Measurements from ENCODE around the gene FAM117A.

FAM117A gene, protein sequence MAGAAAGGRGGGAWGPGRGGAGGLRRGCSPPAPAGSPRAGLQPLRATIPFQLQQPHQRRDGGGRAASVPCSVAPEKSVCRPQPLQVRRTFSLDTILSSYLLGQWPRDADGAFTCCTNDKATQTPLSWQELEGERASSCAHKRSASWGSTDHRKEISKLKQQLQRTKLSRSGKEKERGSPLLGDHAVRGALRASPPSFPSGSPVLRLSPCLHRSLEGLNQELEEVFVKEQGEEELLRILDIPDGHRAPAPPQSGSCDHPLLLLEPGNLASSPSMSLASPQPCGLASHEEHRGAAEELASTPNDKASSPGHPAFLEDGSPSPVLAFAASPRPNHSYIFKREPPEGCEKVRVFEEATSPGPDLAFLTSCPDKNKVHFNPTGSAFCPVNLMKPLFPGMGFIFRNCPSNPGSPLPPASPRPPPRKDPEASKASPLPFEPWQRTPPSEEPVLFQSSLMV

DNA sequence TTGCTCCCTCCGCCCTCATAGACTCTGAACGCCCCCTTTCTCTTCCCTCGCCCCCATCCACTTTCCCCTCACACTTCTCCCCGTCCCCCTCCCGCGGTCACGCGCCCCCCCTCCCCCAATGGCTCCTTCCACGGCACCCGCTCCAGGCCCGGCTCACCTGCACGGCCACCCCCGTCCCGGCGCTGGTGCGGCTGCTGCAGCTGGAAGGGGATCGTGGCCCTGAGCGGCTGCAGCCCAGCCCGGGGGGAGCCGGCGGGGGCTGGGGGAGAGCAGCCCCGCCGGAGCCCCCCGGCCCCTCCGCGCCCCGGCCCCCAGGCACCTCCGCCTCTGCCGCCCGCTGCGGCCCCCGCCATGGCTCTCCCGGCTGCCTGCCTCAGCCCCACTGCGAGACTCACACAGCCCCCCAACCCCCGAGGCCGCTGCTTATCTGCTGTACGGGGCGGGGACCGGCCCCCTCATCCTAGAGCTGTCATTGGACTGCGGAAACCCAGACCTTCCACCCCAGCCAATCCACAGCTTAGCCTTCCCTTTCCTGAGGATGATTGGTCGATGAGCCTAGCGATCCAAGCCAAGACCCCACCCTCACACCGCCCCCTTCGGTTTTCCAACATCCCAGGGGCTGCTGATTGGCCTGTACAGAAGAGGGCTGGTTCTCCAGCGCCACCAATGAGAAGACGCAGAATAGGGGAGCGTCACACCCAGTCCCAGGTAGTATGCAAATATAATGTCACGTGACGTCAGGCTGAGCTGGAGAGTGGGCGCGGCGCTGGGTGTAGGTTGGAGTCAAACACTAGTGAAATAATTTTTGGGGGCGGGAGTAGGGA lies at the start of gene FAM117A:
Gene FAM117A, minus strand, starts transcription at position 397 of the 824 bp plus-strand sequence. Its CDS starts 44 bp downstream, at position 353.
- peak; percentile 99 for DNase-seq (ENCODE audit: low spot score)

- no peak for DNase-seq (ENCODE audit: low spot score)
Observed at GRCh38 chr17:49809056-49809455, 45.1 kb upstream of the FAM117A start.

DNA sequence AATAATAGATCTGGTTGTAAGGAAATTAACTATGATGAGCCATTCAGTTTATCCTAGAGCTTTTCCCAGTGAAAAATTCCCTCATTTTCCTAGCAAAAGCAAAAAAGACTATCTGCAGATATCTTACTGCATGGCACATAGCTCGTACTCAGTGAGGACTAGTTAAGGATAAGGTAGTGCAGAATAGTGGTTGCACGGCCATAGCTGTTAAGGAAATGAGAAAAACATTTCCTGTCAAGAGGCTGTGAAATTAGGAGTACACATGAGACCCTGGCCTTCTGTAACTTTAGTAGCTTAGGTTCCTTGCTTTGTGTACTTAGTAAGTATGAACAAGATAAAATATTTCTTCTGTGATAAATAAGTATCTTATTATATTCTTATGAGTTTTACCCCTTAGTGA lies 34.8 kb upstream of the FAM117A start:
- no peak for DNase-seq (ENCODE audit: low spot score)

DNA sequence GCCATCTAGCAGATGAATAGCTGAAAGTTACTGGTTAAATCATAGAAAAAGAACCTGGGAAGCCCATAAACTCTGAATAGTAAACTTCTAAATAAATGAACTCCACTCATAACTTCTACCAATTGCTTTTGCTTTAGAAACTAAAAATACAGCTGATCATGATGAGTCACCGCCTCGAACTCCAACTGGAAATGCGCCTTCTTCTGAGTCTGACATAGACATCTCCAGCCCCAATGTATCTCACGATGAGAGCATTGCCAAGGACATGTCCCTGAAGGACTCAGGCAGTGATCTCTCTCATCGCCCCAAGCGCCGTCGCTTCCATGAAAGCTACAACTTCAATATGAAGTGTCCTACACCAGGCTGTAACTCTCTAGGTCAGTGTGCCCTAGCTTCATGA lies 34.3 kb upstream of the FAM117A start:
- no peak for DNase-seq (ENCODE audit: low spot score)

- no peak for DNase-seq (ENCODE audit: low spot score)
Observed at GRCh38 chr17:49795372-49795771, 31.4 kb upstream of the FAM117A start.

- DNase-seq (ENCODE audit: low spot score): no peak
Observed at GRCh38 chr17:49793309-49793708, 29.4 kb upstream of the FAM117A start.

DNA sequence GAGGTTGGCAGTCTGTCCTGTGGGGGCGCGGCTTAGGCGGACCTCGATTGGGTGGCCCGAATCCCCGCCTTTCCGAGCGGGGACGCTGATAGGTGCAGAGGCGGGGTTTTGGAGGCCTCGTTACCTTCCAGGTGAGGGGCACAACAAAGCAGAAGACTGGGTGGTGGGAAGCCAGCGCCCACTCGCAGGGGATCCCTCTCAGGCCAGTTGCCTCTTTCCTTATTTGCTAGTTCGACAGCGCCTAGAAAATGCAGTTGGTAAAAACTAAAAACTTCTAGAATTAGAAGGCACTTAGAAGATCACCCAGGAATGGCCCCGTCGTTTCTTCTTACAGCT lies 25.3 kb upstream of the FAM117A start:
- no peak for DNase-seq (ENCODE audit: low spot score)

- DNase-seq (ENCODE audit: low spot score): peak; percentile 99
Observed at GRCh38 chr17:49788478-49789242, 24.7 kb upstream of the FAM117A start, which contains the start of gene KAT7. TSS of gene KAT7 (plus strand) at chr17:49788681. CDS start at chr17:49788835, 154 bp downstream.

DNA sequence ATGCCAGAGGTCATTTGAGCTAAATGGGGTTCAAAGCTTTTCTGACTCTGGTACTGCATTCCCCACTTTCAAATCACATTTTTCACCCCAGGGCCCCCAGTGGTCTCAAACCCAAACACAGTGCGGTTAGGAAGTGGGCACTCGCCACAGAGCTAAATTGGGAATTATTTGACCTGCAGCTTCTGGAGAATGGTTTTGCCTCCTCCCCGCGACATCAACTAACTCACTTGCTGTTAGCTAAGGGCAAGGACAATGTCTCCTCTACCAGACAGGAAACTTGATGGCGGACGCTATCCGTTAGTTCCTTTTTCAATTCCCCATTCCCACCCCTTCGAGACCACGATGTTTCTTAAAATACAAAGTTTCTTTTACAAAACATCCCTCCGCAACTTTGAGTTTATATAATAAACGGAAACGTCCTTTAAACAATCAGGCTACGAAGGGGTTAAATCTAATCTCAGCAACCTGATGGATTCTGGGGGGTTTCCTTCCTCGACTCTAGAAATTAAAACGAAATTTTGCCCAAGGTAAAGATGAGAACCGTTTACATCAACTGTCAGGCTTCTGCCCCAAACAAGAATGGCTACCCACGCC lies 24.1 kb upstream of the FAM117A start:
- DNase-seq (ENCODE audit: low spot score): no peak

- no peak for DNase-seq (ENCODE audit: low spot score)
Observed at GRCh38 chr17:49784636-49785035, 20.7 kb upstream of the FAM117A start.

- no peak for DNase-seq (ENCODE audit: low spot score)
Observed at GRCh38 chr17:49783791-49784190, 19.9 kb upstream of the FAM117A start.

GRCh38 chr17:49783071-49783715 lies 19.3 kb upstream of the FAM117A start:
- DNase-seq (ENCODE audit: low spot score): no peak

- DNase-seq (ENCODE audit: low spot score): peak; percentile 50
Observed at GRCh38 chr17:49779739-49780231, 15.9 kb upstream of the FAM117A start.

GRCh38 chr17:49779156-49779738 lies 15.3 kb upstream of the FAM117A start:
- DNase-seq (ENCODE audit: low spot score): no peak

DNA sequence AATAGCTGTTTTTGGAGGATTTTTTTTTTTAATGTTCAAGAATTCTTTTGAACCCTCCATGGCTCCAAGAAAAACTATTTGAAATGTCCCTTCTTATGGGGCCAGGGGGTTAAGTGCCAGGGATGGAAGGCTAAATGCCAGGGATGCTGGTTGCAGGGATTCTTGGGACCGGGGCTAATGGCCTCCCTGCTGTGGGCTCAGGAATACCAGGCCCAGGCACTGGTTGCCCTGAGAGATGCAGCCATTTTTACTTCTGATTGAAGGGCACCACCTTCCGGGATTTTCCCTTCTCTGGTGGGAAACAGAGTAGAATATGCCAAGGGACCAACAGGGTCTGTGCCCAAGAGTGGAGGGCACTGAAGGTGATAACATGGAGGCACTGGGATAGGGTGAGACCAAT lies 13.6 kb upstream of the FAM117A start:
- DNase-seq (ENCODE audit: low spot score): no peak

DNA sequence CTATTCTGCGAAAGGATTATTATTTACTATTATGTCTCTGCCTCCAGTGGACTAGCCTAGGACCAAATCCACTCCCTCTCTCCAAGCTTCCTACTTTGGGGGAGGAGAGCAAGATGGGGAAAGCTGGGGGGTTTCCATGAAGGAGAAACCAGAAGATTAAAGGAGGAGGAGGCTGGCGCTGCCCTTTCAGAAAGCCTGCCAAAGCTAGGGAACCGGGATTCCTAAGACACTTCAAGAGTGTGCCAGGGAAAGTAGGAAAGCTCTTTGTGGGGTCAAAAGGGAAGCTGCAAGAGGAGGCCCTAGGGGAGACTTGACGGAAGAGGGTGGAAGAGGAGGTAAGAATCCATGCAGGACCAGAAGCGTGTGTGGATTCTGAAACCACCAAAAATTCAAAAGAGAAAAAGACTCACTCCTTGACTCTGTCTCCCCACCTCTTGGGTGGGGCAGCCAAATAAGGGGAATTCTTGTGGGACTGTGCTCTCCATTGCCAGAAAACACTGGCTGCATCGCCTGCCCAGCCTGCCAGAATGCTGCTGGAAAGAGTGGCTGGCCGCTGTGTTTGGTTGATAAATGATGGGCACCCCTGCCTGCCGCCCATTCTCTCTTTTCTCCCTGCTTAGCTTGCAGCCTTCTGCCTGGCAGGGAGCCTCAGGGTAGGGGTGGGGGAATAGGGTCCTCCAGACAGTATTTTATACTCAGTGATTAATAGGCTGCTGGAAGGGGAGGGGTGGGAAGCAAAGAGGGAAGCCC lies 12.8 kb upstream of the FAM117A start:
- no peak for DNase-seq (ENCODE audit: low spot score)

DNA sequence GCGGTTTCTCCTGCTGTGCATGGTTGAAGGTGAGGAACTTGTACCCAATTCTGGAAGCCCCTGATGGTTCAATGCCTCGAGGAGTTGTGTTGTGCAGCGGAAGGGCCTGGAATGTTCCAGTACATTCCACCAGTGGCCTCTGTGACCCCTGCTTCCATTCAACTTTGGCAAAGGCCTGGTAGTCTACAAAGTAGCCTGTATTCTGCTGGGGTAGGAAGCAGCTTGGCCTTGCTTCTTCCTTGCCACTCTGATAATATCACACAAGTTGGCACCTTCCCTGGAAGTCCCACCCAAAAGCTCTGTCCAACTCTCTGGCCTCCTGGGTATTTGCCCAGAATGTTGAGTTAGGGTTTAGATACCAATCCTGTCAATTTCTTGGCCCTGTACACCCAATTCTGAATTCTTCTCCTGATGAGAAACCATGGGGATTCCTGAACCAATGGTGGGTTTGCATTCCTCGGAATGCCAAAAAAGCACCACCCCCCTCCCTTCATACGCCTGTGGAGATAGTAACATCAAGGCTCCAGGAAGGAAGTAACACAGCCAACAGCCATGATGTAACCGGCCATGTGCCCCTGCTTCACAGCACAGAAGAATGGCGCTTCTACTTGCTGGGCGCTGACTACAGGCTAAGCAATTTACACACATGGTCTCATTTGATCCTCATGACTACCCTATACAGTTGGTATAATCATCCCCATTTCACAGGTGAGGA lies 11.8 kb upstream of the FAM117A start:
- DNase-seq (ENCODE audit: low spot score): no peak

DNA sequence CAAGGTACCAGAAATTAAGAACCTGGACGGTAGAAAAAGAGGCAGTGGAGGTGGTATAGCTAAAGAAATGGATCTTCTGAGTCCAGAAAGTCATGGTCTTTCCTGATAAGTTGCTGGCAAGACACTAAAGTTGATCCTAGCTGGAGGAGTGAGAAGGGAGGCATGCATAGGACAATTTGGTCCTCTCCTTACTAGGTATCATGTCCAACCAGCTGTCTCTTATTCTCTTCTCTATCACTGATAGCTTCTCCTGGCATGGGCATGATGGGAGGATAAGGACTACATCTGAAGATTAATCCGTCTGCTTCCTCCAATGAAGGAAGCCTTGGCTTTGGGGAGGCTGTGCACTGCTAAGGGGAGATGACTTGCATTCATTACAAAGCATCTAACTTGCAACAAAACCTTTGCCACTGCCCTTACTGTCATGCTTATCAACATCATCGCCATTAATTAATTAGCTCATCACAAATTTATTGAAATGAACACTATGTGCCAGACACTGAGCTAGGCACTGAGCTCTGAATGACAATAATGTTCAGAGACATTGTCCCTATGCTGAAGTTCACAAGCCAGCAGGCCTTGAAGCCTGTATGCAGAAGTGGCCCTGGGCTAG lies 3.1 kb upstream of the FAM117A start:
- DNase-seq (ENCODE audit: low spot score): no peak

Data from CD4-positive, alpha-beta T cell treated with Interleukin-15 for 4 hours (primary cell).